GM13976 (cell line): ENCODE measurements around the gene LRCOL1.

Experiments
- DNase-seq: peaks from one replicate; pipeline ENCODE4 v3.0.0; 2012; ENCODE audit warnings: low spot score
- in situ Hi-C: fragments of 300-500 bp; cut with MboI; formaldehyde crosslinking; loops from one replicate; pipeline ENCODE4 v1.12.0; 2022; ENCODE audit warnings: low sequenced_read_pairs, mixed read lengths, inconsistent platforms; ENCODE audit not compliant: unreplicated experiment
- TF ChIP-seq, protein P1 (sequence below): IDR thresholded peaks from 2 replicates; pipeline ENCODE4 v1.5.1; 2012; ENCODE audit warnings: borderline replicate concordance, mild to moderate bottlenecking; ENCODE audit not compliant: insufficient read depth; ENCODE audit errors: extremely low read depth, missing control alignments, control extremely low read depth

Gene LRCOL1

DNA sequence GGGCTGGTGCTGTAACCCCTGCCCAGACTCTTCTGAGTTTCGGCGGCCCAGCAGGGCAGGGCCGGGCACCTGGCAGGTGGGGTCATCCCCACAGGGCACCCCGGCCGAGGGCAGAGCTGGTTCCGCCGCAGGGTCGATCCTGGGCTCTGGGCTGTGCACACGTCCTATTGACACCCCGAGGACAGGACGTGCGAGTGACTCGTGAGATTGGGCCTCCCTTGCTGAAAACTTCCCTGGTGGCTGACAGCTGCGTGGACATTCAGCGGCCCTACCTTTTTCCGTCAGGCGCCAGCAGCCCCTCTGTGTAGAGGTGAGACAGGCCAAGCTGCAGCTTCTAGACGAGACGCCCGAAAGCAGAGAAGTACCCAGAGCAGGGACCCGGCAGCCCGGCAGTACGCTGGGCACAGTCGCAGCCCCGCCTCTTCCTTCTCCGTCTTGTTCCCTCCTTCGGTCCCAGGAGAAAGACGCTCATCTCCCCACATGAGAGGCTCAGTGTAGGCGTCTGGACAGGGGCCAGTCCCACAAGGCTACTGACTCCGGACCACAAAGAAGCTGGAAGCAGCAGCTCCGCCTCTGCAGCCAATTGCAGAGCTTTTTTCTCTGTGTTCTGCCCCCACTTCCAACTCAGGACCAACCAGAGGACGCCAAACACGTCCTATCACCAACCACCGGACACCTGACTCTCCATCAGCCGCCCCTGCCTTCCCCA lies at the start of gene LRCOL1:
TSS of gene LRCOL1 (minus strand) at position 532 of the 709 bp plus-strand sequence. CDS start 4,331 bp downstream, outside the sequence.
- TF ChIP-seq, protein P1, sequence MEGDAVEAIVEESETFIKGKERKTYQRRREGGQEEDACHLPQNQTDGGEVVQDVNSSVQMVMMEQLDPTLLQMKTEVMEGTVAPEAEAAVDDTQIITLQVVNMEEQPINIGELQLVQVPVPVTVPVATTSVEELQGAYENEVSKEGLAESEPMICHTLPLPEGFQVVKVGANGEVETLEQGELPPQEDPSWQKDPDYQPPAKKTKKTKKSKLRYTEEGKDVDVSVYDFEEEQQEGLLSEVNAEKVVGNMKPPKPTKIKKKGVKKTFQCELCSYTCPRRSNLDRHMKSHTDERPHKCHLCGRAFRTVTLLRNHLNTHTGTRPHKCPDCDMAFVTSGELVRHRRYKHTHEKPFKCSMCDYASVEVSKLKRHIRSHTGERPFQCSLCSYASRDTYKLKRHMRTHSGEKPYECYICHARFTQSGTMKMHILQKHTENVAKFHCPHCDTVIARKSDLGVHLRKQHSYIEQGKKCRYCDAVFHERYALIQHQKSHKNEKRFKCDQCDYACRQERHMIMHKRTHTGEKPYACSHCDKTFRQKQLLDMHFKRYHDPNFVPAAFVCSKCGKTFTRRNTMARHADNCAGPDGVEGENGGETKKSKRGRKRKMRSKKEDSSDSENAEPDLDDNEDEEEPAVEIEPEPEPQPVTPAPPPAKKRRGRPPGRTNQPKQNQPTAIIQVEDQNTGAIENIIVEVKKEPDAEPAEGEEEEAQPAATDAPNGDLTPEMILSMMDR, result no peak
- in situ Hi-C loops, result loop anchor here (25.0 kb wide), 1 partner anchor 198 kb away; no protein-coding TSS in a partner anchor
- DNase-seq, result no peak

DNA sequence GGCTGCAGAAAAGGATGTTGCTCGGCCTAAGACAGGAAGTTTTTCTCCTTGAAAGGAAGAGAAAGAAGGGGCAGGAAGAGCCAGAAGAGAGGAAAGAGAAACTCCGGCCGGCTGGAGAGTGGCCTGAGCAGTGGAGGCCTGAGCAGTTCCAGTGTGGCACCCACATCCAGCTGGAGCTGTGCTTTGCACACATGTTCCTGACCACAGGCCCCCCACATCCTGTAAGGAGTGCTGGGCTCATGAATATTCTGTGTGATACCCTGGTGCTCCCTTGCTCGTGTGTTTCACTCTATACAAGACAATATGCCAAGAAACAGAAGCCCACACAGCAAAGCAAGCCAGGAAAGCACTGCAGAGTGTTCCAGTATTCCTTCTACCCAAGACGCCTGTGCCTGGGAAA lies 49.7 kb upstream of the LRCOL1 start:
- no peak for DNase-seq
- in situ Hi-C loops, result no loop called here
- TF ChIP-seq, protein P1, result no peak

DNA sequence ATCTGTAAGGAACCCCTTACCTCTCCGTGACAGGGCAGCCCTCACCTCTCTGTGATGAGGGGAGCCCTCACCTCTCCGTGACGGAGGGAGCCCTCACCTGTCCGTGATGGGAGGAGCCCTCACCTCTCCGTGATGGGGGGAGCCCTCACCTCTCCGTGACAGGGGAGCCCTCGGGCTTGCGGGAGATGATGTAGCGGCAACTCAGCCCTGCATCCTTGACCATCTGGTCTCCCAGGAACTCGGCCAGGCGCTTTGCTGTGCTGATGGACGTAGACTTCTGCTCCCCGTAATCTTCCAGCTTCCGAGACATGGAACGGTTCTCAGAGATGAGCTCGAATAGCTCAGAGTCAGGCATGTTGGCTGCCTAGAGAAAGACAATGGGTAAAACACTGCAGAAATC lies 48.8 kb upstream of the LRCOL1 start:
- TF ChIP-seq, protein P1, result no peak
- in situ Hi-C loops, result no loop called here
- no peak for DNase-seq

DNA sequence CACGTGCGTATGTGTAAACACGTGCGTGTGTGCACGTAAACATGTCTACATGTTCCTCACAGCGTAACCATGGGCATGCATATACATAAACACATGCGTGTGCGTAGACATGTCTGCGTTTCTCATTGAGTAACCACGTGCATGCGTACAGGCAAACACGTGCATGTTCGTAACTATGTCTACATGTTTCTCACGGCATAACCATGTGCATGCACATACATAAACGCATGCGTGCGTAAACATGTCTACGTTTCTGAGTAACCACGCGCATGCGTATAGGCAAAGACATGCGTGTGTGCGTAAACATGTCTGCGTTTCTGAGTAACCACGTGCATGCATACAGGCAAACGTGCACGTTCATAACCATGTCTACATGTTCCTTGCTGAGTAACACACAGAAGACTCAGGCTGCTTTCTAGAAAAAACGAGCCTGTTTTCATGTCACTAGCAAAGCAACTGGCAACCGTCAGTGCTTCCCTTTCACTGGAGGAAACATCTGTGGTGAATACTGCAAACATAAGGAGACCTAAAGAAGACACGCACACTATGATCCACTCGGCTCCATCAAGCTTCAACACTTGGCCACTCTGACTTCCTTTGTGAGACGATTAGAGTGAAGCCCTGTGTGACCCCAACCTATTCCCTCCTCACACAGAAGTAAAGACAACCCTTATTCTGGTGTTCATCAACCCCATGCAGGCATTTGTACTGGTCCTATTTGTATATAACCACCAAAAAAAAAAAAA lies 47.9 kb upstream of the LRCOL1 start:
- in situ Hi-C loops, result no loop called here
- no peak for DNase-seq
- TF ChIP-seq, protein P1, result no peak

DNA sequence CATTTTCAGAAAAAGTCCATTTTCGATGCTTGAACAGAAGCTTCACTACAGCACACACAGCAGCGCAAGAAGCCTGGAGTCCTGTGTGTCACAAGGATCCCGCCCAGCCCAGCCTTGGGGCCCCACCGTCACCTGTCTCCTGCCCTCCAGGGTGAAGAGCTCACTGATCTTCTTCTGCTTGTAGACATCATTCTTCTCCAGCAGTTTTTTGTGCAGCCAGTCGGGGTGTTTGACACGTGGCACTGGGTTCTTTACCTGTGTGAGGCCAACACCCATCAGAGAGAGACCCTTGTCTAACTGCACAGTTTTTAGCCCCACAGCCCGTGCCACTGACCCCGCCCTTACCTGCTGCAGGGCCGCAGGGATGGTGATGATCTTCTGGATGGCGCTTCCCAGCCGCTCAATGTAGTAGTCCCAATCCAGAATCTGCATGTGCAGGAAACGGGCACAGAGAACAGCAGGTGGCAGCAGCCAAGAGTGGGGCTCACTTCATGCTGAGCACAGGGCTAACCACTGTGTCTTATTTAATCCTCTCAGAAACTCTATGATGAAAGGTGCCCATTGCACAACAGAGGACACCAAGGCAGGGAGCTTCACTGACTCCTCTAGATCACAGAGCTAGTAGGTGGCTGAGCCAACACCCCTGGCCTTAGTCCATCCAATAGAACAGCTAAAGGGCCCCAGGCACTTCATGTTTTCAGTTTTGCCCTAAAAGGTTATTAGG lies 46.8 kb upstream of the LRCOL1 start:
- no peak for DNase-seq
- TF ChIP-seq, protein P1, result no peak
- in situ Hi-C loops, result no loop called here

DNA sequence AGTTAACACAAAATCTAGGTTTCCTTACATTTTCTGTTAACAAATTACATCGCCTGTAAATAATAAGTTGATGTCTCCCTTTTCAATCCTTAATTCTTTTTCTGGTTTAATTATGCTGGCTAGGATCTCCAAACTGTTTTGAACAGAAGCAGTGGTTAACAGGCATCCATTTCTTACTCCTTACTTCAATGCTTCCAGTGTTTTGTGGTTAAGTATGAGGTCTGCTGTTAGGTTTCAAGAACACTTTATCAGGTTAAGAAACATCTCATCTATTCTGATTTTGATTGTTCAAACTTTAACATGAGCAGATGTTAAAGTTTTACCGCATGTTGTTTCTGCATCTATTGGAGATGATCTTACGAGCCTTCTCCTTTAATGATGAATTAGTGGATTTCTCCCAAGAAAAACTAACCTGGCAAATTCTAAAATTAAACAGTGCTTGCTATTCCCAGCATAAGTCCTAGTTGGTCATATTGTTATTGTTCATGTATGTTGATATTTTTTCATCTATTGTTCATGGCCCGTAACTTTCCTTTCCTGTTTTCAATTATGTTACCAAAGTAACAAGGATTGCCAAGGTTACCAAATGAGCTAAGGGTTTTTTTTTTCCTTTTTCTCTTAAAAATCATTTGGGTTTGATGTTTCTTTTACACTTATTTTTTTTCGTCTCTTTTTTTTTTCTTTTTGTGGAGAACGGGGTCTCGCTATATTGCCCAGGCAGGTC lies 43.3 kb upstream of the LRCOL1 start:
- DNase-seq, result no peak
- TF ChIP-seq, protein P1, result no peak
- in situ Hi-C loops, result no loop called here
